B cell (primary cell): Measurements from ENCODE around the gene VAMP8. TPM values are rescaled to one million over a fixed set of nuclear protein-coding genes. Genes with fewer than 3 reads are reported as not detected.

ENCODE experiments used
- ATAC-seq: fragments of 200-7000 bp; cut with Tn5 transposase; one replicate; pipeline ENCODE4 v1.10.0; 2021; ENCODE audit warnings: low read depth, mild to moderate bottlenecking, moderate number of reproducible peaks, moderate library complexity
- CTCF ChIA-PET: fragments of 350-600 bp; sonication (Branson Sonifier 250); formaldehyde crosslinking; loops from one replicate; lab custom pipeline; 2021; ENCODE audit warnings: antibody characterized with exemption, inconsistent platforms; lab: Charles Lee
- POLR2A ChIA-PET: fragments of 350-600 bp; sonication (Branson Sonifier 250); formaldehyde crosslinking; loops from one replicate; lab custom pipeline; 2021; ENCODE audit warnings: antibody characterized with exemption; lab: Charles Lee
- DNase-seq: peaks from one replicate; pipeline ENCODE4 v3.0.0; 2013
- H2AFZ ChIP-seq: 2 replicates; pipeline ENCODE4 v1.6.1; 2012; ENCODE audit warnings: mild to moderate bottlenecking, low read depth, low read length; ENCODE audit not compliant: insufficient read depth, poor library complexity, severe bottlenecking
- H3K27ac ChIP-seq, 2 donors: 1 replicate in 1 of 2; 2 replicates in 1 of 2; pipeline ENCODE4 v1.5.1; 2012 to 2013; ENCODE audit warnings: low read length in 2 of 2, mild to moderate bottlenecking in 2 of 2, moderate library complexity in 1 of 2
- H3K27me3 ChIP-seq, 4 experiments: fragments of 200-600 bp in 1 of 4; sonication (generic) in 1 of 4; replicated peaks in 1 of 4; 1 replicate in 2 of 4; 2 replicates in 2 of 4; pipeline versions ENCODE4 v1.6.1 to v1.7.0; 2013 to 2016; ENCODE audit warnings: low read length in 3 of 4, mild to moderate bottlenecking in 2 of 4, mixed read lengths in 1 of 4, moderate library complexity in 1 of 4; ENCODE audit not compliant: insufficient read depth in 4 of 4, control insufficient read depth in 3 of 4; ENCODE audit errors: control extremely low read depth in 1 of 4
- H3K36me3 ChIP-seq, 2 experiments: replicated peaks in 1 of 2; 1 replicate in 1 of 2; 2 replicates in 1 of 2; pipeline versions ENCODE4 v1.6.1 to v1.7.1; 2013; ENCODE audit warnings: low read length in 1 of 2; ENCODE audit not compliant: insufficient read depth in 2 of 2, control insufficient read depth in 1 of 2; ENCODE audit errors: control extremely low read depth in 1 of 2, extremely low read depth in 1 of 2
- H3K4me1 ChIP-seq, 2 donors: fragments of 200-600 bp in 1 of 2; sonication (generic) in 1 of 2; 1 replicate in 1 of 2; 2 replicates in 1 of 2; pipeline versions ENCODE4 v1.5.1 to v1.6.1; 2013 to 2017; ENCODE audit warnings: low read length in 2 of 2; ENCODE audit not compliant: control insufficient read depth in 2 of 2, insufficient read depth in 2 of 2
- H3K4me2 ChIP-seq: replicated peaks from 2 replicates; pipeline ENCODE3; 2012; ENCODE audit warnings: mild to moderate bottlenecking, low read depth, low read length; ENCODE audit not compliant: poor library complexity, severe bottlenecking
- H3K4me3 ChIP-seq, 5 experiments: fragments of 200-600 bp in 1 of 5; sonication (generic) in 1 of 5; 1 replicate in 3 of 5; 2 replicates in 2 of 5; pipeline versions ENCODE4 v1.5.1 to v1.7.0; 2011 to 2016; ENCODE audit warnings: low read length in 4 of 5, mild to moderate bottlenecking in 4 of 5, low read depth in 2 of 5, control low read depth in 1 of 5, moderate library complexity in 1 of 5; ENCODE audit not compliant: insufficient read depth in 1 of 5; ENCODE audit errors: control extremely low read depth in 1 of 5, extremely low read depth in 1 of 5
- H3K79me2 ChIP-seq: fragments of 200-600 bp; sonication (generic); one replicate; pipeline ENCODE4 v1.6.0; 2016; ENCODE audit warnings: low read length; ENCODE audit not compliant: control insufficient read depth, insufficient read depth
- H3K9ac ChIP-seq: fragments of 200-600 bp; sonication (generic); 2 replicates; pipeline ENCODE4 v1.6.1; 2017; ENCODE audit warnings: mild to moderate bottlenecking, low read length, moderate library complexity
- H3K9me3 ChIP-seq, 3 donors: one replicate each; pipeline versions ENCODE4 v1.6.1 to v1.7.1; 2013; ENCODE audit warnings: low read length in 2 of 3; ENCODE audit not compliant: control insufficient read depth in 2 of 3, insufficient read depth in 1 of 3; ENCODE audit errors: control extremely low read depth in 1 of 3
- H4K20me1 ChIP-seq: 2 replicates; pipeline ENCODE4 v1.6.0; 2012; ENCODE audit warnings: mild to moderate bottlenecking, low read length; ENCODE audit not compliant: insufficient read depth, control insufficient read depth, poor library complexity, severe bottlenecking
- H3K27ac Mint-ChIP-seq: one replicate; pipeline ENCODE4 v1.8.0; 2021; ENCODE audit warnings: mixed read lengths
- H3K27me3 Mint-ChIP-seq: one replicate; pipeline ENCODE4 v1.8.0; 2021; ENCODE audit warnings: mixed read lengths
- H3K4me1 Mint-ChIP-seq: one replicate; pipeline ENCODE4 v1.8.0; 2021; ENCODE audit warnings: mixed read lengths
- H3K4me3 Mint-ChIP-seq: one replicate; pipeline ENCODE4 v1.8.0; 2021; ENCODE audit warnings: mixed read lengths
- H3K9me3 Mint-ChIP-seq: one replicate; pipeline ENCODE4 v1.8.0; 2022; ENCODE audit warnings: mixed read lengths; ENCODE audit not compliant: insufficient read depth
- CTCF ChIP-seq: fragments of 200-600 bp; IDR thresholded peaks from one replicate; pipeline ENCODE4 v1.8.0; 2022; ENCODE audit warnings: antibody characterized with exemption, mild to moderate bottlenecking
- EZH2 ChIP-seq: IDR thresholded peaks from 2 replicates; pipeline ENCODE4 v1.6.1; 2012; ENCODE audit warnings: borderline replicate concordance, low read depth, mild to moderate bottlenecking, moderate library complexity, low read length; ENCODE audit not compliant: insufficient read depth, poor library complexity, severe bottlenecking
- WGBS: methylation state at CpG from one replicate; pipeline ENCODE4 v1.1.5; 2013; ENCODE audit warnings: missing lambda C conversion rate; ENCODE audit not compliant: insufficient coverage; 5-methylcytosine and 5-hydroxymethylcytosine counted together
- intact Hi-C: fragments of 100-400 bp; cut with micrococcal nuclease; formaldehyde crosslinking; loops from one replicate; pipeline ENCODE4 v1.10.0; 2022
- polyA plus RNA-seq: library from polyadenylated mRNA; depleted of rRNA; stranded (reverse); fragments of >200 nt; gene quantifications from 2 replicates; pipeline ENCODE4 v1.2.3, GENCODE V29; 2012
- total RNA-seq, 2 donors: library from RNA; stranded (reverse); fragments of 120-200 nt in 1 of 2; gene quantifications; 1 replicate in 1 of 2; 2 replicates in 1 of 2; pipeline versions ENCODE4 v1.2.3 to v1.2.4, GENCODE V29; 2013 to 2022

VAMP8 gene
- total and polyA plus RNA-seq, 2 donors (not counting 1 experiment from before 2014, with no cell fraction given) = 68.7 to 73.8 TPM

- WGBS = 16% methylated on average over 5 of the region's 9 CpGs
- Histone ChIP-seq H3K27me3 (no peaks in the 10 kb centered on the region), H3K4me3 (peak overlapping the region; percentile 34 to 70 (median 61)), H4K20me1 (peaks cover 4% of the 10 kb centered on the region), H2AFZ (peak overlapping the region; percentile 80), H3K4me2 (peak overlapping the region; percentile 89), H3K4me1 (peaks cover 25 to 41% of the 10 kb centered on the region in 2 donors), H3K79me2 (peaks cover 27% of the 10 kb centered on the region), H3K36me3 (peaks cover 0 to 22% of the 10 kb centered on the region in 2 experiments), H3K27ac (peak overlapping the region in 1 of 2 donors; percentile 64), H3K9me3 (no peaks in the 10 kb centered on the region), H3K9ac (peak overlapping the region; percentile 68)
- no peaks in the 10 kb centered on the region for H3K27me3 Mint-ChIP-seq
- DNase-seq (peak; percentile 43), ATAC-seq (peak; percentile 26)
- H3K9me3 Mint-ChIP-seq = no peaks in the 10 kb centered on the region
- ChIA-PET CTCF (interaction anchor here (2.5 kb wide), 1 partner anchor 10 kb away, joined by 11 read pairs; the partner anchor contains the start of gene RNF181), POLR2A (interaction anchor here (0.5 to 1.9 kb wide), 3 partner anchors 11 to 13 kb away, joined by 4 to 8 read pairs (median 6); partner anchors contain the start of gene RNF181)
- peaks cover 49% of the 10 kb centered on the region for H3K4me1 Mint-ChIP-seq
- peak overlapping the region; percentile 90 for H3K27ac Mint-ChIP-seq
- intact Hi-C loops = loop anchor here (1.0 kb wide), 1 partner anchor 47 kb away; no protein-coding TSS in a partner anchor
- H3K4me3 Mint-ChIP-seq = peak overlapping the region; percentile 90
- TF ChIP-seq CTCF = no peak
- TF ChIP-seq EZH2 = no peak
Observed at GRCh38 chr2:85584857-85585780, 7.7 kb downstream of the VAMP8 start.
